GM15510 (cell line): Measurements from ENCODE around the gene CYP2D6.
"Not testable (repeated sequence)": the region's sequence is repeated elsewhere in the genome, so short reads cannot be mapped to it uniquely, and the experiment has no call there.

ENCODE experiments used
- POLR2A ChIP-seq: IDR thresholded peaks from 3 replicates; pipeline ENCODE4 v1.6.1; 2011; ENCODE audit warnings: borderline replicate concordance; ENCODE audit not compliant: insufficient read length; ENCODE audit errors: extremely low read depth

CYP2D6 gene

GRCh38 chr22:42130639-42131431 is at the start of gene CYP2D6:
Gene CYP2D6 (minus strand): TSS chr22:42130810. CDS start chr22:42130791, 19 bp downstream.
- TF ChIP-seq POLR2A = not testable (repeated sequence)

DNA sequence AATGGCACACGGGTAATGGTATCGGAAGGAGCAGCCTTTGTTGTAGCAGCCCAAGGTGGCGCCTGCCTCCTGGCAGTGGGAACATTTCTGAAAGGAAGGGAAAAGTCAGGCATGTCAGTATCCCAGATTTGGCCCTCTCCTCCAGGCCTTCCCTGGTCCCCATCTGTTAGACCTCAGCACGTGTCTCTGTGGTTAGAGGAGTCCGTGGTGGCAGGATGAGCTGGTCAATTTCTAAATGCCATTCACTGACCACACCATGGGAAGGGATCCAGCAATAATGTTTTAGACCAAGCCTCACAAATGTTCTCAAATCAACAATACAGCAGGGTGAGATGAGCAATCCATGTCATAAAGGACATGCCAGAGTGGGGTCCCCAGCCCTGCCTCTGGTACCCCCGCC is 49.0 kb upstream of the CYP2D6 start:
- no peak for TF ChIP-seq POLR2A

DNA sequence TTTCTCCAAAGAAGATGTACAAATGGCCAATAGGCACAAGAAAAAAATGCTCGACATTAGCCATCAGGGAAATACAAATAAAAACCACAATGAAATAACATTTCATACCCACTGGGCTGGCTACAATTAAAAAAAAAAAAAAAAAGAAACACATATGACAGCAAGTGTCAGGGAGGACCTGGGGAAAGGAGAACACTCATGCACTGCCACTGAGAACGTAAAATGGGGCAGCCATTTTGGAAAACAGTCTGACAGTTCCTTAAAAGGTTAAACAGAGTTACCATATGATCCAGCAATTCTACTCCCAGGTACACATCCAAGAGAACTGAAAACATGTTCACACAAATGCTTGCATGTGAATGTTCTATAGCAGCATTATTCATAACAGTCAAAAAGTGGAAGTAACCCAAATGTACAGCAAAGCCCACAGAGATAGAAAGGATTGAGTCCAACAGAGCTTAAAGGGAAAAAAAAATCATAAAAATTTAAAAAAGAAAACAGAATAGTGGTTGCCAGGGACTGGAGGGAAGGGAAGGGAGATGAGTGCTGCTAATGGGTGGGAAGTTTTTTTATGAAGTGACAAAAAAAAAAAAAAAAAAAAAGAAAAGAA is 48.4 kb upstream of the CYP2D6 start:
- TF ChIP-seq POLR2A = no peak

DNA sequence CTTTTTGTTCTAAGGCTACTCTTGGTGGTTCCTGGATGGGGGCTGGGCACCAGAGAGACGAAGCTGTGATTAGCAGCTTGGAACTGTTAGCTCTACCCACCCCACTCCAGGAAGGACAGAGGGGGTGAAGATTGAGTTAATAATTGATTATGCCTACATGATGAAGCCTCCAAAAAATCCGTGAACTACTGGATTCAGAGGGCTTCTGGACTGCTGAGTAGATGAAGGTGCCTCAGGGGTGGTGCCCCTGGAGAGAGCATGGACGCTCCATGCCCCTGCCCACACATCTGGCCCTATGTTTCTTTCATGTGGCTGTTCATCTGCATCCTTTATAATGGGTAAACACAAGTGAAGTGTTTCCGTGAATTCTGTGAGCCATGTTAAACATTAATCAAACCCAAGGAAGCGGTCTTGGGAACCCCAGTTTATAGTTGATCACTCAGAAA is 47.3 kb upstream of the CYP2D6 start:
- TF ChIP-seq POLR2A = no peak

DNA sequence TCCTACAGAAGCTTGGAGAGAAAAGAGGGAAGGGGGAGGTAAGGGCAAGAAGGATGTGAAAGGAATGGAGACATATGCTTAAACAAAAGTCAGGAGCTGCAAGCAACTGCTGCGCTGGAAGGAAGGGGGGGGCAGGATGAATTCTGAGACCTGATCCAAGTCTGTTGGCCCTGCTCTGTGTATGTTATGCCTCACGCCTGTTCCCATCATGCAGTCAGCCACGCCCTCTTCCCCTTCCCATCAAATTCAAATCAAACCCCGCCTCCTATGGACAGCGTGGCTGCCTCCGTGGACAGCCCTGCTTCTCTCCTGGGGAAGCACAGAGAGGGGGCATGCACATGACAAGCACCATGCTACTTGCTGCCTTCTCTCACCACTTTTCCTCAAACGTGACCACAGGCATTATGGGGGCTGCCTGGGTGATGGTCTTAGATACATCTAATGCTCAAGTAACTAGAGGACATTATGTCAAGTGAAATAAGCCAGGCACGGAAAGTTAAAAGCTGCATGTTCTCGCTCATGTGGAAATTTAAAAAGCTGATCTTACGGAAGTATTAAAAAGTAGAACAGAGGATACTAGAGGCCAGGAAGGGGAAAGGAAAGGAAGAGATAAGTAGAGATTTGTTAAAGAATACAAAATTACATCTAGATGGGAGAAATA is 45.8 kb upstream of the CYP2D6 start:
- TF ChIP-seq POLR2A = no peak

GRCh38 chr22:42174062-42174461 is 43.5 kb upstream of the CYP2D6 start:
- no peak for TF ChIP-seq POLR2A

DNA sequence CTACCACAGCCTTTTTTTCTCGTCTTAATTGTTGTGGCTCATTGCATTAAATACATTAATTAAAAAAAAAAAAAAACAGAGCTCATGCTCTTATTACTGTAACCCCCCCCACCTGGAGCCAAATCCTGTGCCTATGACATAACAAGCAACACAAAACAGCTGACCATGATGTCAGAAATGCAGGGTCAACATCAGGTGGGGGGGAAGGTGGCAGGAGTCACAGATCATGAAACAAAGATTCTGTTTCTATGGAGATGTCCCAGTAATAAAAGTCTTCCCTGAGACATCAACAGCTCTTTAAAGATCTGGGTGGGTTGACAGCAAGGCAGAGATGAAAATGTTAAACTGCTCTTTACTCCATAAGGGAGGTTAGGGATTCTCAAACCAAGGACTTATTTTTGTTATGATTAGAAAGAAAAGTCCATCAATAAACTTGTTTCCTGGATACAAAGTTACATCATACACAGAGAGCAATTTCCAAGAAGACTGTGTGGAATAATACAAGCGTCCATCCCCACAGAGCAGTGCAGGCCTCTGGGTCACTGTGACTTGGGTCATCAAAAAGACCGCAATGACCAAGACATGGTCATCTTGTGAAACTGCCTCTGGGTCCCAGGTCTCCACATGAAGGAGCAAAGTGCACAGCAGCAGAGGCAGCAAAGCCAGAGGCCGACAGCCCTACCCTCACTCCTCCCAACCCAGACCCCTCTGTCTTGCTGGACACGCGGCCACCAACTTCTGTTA is 42.7 kb upstream of the CYP2D6 start:
- TF ChIP-seq POLR2A = no peak

DNA sequence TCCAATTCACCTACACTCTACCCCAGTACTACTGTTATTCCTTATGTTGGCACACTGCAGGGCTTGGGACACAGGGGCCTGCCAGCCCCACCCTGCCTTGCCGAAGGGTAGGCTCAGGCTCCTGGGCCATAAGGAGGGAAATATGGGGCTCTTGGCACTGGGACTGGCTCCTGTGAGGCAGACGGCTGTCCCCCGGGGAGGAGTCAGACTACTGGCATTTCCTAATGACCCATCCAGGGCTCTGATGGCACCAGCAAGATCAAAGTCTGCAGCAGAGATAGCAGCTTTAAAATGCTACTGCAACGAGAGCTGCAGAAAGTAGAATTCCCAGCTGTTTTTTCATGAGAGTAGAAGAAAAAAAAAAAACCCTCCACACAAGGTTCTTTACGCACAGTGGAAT is 42.2 kb upstream of the CYP2D6 start:
- TF ChIP-seq POLR2A = no peak

DNA sequence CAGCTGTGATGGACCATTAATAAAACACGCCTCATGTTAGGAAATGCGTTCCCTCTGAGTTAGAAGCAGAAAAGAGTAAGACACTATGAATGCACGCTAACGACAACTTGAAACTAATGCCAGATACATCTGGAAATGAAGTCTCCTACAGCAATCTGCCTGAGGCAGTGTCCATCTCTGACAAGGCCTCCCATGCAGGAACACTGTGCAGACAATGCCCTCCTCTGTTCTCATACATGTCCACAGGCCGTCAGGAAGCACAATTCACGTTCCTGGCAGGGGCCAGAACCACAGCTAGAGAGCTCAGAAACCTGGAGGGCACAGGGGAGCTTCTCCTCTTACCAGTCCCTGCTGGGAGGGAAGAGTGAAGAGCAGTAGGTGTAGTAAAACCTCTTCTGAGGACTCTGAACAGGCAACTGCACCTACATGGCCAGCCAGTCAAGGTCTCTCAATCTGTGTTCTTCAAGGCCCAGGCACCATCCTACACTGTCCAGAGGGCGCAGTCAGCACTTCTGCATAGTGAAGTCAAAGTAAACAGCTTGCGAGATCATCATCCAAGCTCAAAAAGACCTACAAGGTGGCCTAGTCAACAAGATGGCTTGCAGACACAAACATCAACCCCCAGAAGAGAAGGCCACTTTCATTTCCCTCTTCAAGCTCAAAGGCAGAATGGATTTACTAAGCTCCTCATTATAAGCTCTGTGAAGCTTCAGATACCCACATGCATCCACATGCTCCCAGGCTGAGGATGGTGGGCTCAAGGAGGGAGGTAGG is 41.5 kb upstream of the CYP2D6 start:
- no peak for TF ChIP-seq POLR2A

DNA sequence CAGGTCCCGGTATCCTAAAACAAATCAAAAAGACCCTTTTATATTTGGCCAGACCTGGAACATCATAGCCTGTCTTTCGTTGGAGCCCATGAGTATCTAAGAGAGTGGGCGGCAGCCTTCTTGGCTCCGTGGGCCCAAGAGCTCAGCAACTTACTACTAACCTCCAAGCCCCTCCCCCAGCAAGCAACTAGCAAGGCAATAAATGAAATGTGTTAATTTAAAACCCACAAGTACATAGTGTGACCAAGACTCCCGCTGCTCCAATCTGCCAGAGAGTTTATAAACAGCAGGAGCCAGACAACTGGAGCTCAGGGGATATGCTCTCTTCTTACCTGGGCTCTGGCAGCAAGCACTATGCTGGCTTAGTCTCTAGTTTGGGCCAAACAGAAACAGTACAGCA is 40.8 kb upstream of the CYP2D6 start:
- TF ChIP-seq POLR2A = no peak

DNA sequence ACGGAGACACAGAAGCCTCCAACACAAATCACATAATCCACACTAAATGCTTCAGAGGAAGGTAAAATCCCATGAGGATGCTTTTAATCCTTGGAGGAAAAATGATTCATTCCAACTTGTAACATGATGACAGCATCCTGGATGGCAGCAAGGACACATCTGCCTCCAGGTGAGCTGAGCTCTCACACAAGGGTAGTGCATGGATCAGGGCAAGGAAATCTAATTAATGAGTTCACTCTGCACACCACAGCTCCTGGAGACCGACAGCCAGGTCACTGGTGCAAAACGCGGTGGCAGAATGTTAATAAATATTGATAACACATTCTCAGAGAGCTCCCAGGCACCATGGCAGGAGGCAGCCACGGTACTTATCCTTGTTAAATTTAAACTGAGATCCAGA is 40.3 kb upstream of the CYP2D6 start:
- no peak for TF ChIP-seq POLR2A

GRCh38 chr22:42169055-42169469 is 38.5 kb upstream of the CYP2D6 start:
- no peak for TF ChIP-seq POLR2A

- no peak for TF ChIP-seq POLR2A
Measured at GRCh38 chr22:42168476-42168875, 37.9 kb upstream of the CYP2D6 start.

- TF ChIP-seq POLR2A = no peak
Measured at GRCh38 chr22:42167066-42167465, 36.5 kb upstream of the CYP2D6 start.

GRCh38 chr22:42164901-42165300 is 34.3 kb upstream of the CYP2D6 start:
- no peak for TF ChIP-seq POLR2A

DNA sequence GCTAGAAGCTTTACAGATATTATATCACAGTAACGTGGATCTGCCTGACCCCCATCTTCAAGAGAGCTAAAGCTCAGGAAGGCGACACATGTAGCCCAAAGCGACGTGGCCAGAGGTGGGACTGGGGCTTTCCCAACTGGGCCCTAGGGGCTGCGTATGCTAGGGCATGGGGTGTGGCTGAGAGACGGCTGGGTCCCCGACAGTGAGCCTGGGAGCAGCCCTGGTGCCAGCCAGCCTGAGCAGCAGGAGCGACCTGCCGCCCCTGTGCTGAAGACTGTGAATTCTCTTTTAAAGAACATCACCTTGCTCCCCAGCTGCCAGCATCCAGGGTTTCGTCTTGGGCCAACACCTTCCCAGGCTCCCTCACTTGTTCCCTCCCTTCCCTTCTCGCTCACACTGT is 32.9 kb upstream of the CYP2D6 start:
- TF ChIP-seq POLR2A = no peak
